ENCODE measurements around the gene PCNX2.
A peak's percentile ranks its signal among the peaks of the same experiment; 100 is the strongest.

The PCNX2 gene

DNA sequence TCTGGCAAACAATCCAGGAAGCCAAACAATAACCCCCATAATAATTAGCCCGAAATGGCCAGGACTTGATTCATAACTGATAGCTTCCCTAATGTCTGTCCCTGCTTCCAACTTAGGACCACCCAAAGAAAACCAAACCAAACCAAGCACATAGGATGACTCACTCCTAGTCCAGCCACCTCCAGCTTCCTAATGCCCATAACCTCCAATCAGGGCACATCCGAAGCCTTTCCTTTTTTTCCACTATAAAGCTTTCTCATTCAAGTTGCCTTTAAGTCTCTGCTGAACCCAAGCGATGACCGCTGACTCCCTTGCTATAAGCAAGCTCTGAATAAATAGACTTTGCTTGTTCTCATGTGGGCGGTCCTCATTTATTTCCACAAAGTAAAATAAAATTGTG, 40.4 kb downstream of the PCNX2 start:
- DNase-seq = no peak

DNA sequence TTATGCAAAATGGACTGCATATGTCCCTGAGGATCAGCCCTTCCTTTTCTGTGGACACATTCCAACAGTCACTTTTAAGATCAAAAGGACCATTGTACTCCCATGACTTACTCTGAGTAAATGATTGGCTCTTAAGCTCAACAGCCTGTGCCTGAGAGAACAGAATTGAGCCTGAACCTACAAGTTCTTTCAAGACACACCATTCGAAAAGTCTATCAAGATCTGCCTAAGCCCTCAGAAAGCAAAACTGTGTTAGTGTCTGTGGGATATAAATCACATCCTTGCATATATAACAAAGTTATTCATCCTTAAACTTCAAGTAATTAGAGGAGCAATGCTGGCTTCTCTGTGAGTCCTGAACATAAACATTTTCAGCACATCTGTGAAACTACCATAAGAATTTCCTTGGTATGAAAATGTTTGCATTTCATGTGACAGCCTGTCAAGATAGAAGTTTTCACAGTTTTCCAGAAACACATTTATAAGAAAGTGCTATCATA, 41.6 kb downstream of the PCNX2 start:
- DNase-seq = no peak

DNA sequence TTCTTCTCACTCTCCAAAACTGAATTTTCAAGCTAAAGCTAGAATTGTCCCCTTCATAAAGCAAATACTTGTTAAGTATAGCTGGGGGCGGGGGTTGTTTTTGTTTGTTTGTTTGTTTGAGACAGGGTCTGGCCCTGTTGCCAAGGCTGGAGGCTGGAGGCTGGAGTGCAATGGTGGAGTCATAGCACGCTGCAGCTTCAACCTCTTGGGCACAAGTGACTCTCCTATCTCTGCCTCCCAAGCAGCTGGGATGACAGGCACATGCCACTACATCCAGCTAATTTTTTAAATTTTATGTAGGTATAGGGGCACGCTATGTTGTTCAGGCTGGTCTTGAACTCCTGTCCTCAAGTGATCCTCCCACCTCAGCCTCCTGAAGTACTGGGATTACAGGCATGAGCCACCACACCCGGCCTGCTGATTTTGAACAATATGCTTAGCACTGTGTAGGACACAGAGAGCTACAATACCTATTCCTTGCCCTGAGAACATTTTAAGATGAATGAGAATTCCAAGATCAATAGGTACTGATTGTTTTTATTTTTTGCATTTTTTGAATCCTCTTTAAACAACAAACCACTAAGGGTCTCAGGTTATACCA, 42.2 kb downstream of the PCNX2 start:
- DNase-seq = no peak

DNA sequence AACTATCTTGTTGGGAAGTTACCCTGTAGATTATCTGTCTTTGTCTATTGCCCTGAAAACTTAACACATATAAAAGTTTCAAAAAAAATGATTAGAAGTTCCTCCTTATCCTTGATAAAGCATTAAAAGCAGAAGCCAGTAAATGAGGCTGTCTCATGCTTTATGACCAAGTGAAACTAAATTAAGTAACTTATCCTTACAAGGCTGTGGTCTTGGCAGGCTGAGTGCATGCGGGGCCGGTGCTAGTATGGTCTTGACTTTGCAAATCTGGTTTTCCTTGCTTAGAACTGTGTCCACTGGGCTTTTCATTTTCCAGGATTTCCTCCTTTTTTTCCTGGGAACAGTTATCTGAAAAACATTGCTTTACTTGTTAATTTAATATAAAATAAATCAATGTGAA, 43.1 kb downstream of the PCNX2 start:
- no peak for DNase-seq

DNA sequence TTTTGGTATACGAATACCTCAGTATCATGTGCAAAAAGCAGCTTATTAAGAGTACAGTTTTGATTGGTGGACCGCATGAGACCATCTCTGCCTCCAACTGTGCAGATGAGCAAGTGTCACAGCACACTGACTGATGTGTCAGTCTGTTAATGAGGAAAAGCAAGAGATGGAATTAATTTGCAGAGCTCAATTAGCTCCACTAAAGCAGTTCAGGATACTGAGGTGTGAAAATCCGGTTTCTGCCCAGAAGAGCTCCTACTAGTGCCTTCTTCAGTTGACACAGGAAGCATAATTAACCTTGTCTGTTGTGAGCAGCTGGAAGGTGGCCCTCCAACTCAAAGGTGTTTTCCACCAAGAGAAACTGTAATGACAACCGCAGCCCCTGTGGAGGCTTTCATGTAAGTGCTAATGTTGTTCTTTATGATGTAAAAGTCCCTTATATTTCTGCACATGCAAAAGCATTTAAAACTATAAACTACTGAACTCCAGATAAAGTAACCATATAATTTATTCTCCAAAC, 44.3 kb downstream of the PCNX2 start:
- no peak for DNase-seq

DNA sequence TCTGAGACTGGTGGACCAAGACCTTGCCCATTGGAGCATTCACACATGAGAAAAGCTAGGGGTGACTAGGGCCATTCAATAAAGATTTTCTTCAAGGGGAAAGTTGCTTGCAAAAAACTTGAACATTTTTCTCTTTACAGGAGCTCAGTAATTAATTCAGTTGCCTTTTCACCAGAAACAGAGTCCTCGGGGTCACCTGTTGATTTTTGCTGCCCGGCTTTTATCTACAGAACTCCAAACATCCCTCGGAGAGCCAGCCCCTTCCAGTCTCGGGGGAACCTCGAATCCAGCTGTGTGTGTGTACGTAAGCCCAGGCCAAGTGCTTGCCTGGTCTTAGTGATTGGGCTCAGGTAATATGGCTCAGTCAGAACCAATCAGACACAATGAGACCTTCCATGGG, 47.5 kb downstream of the PCNX2 start:
- DNase-seq = no peak

DNA sequence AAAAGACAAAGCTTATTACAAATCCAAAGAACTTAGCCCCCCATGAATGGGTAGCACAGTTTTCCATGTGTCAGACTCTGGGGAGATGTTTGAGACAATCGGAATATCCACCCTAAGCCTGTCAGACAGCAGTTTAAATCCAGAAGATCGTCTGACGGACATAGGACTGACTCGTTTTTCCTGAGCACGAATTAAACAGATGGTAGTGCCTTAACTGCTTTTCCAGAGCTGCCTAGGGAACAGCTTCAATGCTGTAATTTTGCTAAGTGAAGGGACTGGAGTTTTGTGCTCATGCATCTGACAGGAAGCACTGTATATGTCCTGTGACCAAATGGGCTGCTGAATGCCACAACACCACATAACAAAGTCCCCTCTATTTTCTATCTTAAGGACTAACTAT, 48.6 kb downstream of the PCNX2 start:
- no peak for DNase-seq

DNA sequence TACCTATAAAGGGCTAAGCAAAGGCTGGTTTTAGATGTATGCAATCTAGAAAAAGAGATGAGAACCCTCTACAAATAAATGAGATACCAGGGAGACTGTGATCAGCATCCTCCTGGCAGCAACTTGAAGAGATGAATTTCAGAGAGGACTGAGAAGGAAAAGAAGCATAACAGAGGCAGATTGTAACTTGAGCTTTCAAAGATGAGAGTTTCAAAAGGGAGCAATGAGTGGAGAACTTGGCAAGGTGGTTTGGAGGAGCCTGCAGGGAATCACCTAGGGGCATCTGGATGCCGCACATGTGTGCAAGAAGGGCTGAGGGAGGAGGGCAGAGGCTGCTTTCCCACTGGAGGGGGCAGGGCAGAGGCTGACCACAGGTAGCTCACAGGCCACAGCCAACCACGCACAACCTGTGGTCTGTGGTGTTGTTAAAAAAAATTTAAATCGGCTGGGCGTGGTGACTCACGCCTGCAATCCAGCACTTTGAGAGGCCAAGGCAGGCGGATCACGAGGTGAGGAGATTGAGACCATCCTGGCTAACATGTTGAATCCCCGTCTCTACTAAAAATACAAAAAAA, 50.2 kb downstream of the PCNX2 start:
- no peak for DNase-seq

DNA sequence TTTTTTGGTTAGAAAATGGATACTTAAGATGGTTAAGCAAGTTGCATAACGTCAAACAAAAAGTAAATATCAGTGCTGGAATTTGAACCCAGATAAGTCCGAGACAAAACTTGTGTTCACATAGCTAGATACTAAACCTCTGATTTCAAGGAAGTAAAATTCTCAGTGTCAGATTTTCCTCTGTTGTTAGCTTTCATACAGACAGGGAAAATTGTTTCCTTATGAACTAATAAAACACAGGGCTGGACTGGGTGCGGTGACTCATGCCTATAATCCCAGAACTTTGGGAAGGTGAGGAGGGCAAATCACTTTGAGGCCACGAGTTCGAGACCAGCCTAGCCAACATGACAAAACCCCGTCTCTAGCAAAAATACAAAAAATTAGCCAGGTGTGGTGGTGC, 51.3 kb downstream of the PCNX2 start:
- no peak for DNase-seq

DNA sequence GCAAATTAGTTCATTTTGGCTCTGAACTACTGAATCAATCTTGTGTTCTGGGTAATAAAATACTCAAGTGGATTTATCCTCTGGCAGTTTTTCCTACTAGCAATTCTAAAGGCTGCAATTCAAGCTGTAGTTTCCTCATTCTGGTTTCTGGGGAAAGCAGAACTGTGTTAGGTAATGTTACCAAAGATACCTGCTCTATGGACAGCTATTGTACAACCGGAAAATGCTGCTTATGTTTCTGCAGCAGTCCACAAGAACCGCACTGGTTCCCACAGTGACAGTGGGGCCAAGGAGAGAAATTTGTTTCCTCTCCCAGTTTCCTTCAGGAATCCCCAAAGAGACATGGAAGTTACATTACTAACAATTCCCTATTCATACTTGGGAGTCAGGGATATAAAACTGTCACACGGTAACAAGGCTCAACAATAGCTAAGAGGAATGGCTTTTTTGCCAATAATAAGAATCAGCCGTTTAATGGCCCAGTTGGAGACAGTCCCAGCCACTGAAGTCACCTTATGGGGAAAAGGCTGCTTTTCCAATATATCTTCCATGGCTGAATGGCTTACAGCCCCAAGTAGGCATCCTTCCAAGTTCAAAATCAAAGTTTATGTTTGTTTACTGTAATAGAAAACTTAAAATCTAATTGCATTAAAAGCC, 52.6 kb downstream of the PCNX2 start:
- peak; percentile 10 for DNase-seq

DNA sequence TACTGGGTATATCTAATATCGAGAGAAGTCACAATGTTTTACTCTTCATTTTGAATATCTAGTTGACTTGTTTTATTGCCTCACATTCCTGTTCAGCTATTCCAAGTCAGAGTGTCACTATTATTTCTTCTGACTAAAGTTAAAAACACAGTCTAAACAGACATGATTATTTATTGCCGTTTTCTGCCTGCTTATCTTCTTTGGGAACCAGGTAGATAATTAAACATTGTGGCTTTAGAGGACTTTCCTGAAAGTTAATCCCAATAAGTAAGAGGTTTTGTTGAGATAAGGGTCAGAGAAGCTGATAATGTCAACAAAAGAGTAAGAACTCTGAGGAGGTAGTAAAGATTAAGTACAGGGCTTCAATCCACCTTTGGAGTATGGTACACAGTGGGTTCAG, 53.8 kb downstream of the PCNX2 start:
- no peak for DNase-seq

DNA sequence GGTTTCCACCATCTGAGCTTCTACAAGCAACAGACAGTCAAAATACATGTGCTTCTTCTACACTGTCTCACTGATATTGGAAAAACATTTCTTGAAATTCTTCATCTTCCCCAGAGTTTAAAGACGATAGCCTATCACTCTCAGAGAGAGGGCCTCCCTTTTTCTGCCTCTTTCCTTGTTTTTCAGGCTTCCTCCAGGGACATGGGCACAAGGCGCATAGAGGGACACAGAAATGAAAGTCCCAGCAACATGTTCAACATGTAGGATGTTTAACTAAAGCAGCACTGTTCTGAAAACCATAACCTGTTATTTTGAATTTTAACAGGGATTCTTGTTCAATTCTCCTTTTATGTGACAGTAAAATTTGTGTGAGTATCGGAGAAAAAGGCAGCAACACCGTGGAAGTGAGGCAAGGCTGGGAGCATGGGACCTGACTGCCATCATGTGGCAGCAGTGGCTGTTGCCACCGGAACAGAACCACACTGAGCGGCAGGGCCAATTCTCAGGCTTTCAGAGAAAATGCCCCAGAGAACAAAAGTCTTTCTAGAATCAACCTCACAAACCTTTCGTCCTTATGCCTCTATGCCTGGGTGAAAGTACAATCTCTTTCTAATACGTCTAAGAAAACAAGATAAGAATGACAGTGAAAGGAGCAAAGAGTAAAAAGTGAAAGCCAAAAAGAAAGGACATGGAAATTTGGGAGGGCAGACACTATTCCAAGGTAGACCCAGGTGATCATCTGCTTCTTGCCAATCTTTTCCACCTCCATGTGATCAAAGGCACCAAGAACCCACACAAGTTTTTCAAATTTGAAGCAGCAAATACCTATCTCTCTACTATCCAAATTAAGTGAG, 54.5 kb downstream of the PCNX2 start:
- DNase-seq = peak; percentile 49

DNA sequence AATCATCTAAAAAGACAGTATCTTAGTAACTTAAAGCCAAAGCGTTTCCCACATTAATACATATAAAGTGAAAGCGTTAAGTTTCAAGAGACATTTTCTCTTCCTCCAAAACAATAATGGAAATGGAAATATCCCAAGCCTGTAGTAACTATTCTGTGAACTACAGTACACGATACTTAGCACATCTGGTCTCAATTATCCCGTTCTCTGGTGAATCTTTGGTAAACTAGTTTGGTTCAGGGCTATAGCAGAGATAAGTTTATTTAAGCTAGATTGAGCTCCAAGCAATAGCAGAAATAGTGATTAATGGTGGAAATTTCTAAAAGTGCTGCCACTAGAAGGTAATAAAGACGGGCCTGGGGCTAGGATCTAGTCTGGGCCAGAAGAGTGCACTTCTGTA, 55.2 kb downstream of the PCNX2 start:
- DNase-seq = no peak

DNA sequence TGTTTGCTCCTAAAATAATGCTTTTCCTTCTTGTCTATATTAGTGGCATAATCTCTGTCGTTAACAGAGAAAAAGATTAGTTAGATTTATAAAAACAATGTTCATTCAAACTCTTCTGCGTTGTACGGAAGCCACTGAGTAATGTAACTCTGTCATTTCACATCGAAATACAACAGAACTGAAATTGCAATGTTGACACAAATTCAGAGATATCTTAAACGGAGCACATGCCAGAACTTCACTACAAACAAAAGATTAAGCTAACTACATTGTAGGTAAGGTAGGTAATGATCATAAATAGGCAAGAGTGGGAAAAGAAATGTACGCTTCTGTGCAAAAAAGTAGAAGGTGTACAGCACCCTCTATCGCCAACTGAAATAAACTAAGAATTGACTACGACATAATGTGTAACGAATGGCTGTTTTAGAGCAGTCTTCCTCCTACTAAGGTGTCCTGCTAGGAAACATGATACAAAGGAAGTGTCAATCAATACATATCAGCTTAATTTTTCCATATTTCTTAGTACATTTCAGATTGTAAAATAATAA, 56.6 kb downstream of the PCNX2 start:
- DNase-seq = no peak

DNA sequence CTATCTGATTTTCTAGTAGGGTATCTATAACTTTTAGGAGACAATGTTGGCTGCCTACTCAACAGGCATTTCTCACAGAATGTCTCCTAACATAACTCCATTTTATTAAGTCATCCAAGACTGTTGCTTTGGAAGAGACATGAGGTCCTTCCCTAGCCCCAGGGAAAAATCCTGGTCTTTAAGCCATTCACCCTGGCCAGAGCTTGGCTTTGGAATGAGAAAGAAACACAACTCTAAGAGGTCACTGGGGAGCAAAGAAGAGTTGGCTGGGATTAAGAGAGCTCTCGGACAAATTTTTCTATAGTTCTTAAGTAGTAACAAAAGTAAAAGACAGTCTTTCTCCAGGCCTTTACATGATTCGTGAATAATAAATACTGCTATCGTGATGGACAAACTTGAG, 57.9 kb downstream of the PCNX2 start:
- DNase-seq = no peak

DNA sequence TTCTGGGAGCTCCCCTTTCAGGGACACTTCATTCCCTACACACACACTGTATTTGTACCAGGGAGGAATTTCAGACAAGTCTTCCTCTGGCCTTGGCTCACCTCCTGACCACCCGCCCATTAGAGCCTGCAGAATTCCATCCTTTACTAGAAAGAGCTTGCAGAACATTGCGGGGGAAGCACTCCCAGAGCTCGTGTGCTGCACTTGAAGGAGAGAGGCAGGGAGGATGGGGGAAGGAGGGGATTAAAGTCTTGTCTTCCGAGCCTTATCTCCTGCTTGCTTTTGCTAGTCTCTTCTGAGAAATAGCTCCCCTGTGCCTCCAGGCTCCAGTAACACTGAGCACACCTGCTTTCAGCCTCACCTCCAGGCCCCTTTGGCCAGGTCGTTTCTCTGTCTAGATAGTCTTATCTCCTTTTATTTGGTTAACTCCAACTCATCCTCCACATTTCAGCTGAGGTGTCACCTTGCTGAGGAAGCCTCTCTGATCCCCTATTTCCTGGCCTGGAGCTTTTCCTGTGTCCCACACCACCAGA, 62.0 kb downstream of the PCNX2 start:
- DNase-seq = no peak

DNA sequence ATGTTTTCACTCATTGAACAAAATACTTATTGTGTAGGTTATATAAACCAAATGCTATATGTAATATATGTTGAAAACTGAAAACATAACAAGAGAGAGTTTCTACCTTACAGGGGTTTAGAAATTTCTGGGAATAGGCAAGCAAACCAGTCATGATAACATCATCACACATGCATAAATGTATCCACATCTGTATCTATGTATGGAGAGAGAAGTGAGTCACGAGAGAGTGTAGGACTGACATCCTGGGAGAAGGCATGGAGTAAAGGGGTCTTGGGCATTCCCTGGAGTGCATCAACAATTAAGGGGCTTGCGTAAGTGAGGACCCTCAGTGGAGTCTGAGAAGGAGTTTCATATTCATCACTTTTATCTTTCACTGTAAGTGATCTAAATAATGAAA, 65.5 kb downstream of the PCNX2 start:
- DNase-seq = no peak

DNA sequence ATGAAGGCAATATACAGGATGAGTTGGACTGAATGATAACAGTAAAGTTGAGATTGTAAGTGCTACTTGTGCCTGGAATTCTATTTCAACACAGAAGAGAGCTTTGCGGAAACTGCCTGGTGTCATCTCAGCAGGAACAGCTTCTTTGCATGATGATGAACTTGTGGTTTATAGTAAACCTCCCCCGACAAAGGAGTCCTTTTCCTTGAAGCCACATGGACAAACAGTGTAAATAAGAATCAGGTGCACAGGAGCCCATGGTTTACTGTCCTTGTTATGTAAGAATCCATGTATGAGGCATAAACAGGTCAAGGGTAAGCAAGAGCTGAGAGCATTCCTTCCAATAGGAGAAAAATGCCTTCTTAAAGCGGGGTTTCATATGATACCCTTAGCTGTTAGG, 66.2 kb downstream of the PCNX2 start:
- no peak for DNase-seq

DNA sequence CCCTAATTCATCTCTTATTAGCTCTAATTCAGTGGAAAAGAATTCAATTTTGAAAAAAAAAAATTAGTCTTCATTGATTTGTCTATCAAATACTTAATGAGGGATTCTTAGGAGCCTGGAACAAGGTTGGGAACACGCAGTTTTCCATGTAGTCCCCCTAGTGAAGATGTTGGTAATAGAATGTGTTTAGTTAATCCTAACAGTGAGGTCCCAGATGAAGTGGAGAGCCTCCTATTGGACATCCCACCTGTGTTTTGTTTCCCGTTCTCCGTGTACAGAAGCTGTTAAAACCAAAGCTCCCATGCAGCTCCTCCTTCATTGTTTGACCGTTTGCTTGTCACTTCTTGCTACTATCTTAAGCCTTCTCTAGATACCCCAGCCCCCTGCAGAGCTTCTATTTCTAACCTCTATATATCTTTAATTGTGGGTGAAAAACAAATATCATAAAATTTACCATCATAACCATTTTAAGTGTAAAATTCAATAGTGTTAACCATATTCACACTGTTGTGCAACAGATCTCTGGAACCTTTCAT, 67.5 kb downstream of the PCNX2 start:
- DNase-seq = no peak

DNA sequence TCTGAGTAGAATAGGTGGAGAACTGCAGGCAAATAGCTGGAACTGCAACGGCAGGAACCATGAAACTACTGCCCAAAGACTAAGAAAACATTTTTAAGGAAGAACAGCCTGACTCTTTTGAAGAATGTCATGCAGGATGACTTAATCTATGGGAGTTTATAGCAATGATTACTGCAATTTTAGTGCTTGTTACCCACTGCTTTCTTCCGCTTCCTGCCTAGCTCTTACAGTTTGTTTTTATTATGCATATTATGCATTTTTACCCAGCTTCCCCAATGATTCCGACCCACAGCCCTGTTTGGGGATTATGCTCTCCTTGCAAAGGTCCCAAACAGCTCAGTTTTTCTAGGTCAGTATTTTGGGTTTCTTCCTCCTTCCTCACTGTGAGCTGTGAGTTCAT, 71.2 kb downstream of the PCNX2 start:
- no peak for DNase-seq

DNA sequence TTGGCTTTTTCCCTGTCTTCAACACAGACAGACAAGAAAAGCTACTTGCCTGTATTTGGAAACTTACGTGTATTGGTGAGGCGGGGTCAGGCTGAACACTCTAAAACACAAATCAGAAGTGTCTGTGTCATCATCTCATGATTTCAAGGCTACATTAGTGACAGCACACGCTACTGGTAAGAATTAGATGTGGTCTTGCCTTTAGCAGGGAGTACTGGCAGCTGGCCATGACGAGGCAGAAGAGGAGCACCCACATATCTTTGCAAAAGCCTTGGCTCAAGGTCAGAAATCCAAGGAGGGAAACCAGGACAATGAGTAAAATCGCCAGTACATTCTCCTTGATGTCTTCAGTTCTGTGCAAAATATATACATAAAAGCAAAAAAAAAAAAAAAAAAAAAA, 77.7 kb downstream of the PCNX2 start:
- no peak for DNase-seq

DNA sequence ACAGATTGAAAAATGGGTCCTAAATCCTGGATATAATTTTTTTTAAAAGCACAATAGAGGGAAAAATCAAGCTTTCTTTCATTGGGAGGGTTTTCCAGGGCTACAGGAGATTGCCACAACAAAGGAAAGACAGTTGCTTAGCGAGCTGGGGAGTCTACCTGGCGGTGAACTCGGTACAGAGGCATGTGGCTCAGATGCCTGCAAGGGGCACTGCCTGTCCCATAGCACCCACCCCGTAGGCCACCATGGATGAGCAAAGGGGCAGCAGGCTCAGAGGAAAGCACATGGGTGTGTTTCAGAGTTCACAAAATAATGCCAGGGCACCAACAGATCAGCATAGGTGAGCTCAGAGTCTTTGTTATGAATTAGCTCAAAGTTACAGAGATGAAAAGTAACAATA, 79.5 kb downstream of the PCNX2 start:
- no peak for DNase-seq

All from DMS53 (cell line).